HG02852 (cell line): ENCODE measurements around the gene TTC9C.
"Not testable (repeated sequence)": the region's sequence is repeated elsewhere in the genome, so short reads cannot be mapped to it uniquely, and the experiment has no call there.

ENCODE experiments used
- ATAC-seq: cut with Tn5 transposase; IDR thresholded peaks from one replicate; pipeline ENCODE4 v1.9.1; 2021; ENCODE audit warnings: mild to moderate bottlenecking, moderate library complexity; ENCODE audit not compliant: unreplicated experiment

TTC9C gene

DNA sequence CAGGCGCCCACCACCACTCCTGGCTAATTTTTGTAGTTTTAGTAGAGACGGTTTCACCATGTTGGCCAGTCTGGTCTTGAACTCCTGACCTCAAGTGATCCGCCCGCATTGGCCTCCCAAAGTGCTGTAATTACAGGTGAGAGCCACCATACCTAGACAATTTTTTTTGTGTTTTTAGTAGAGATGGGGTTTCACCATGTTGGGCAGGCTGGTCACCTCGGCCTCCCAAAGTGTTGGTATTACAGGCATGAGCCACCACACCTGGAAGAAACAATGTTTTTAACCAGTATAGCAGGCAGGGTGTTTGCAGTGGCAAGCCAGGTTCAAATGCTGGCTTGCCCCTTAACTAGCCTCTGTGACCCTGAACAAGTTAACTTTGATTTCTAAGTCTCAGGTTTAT is 21.6 kb downstream of the TTC9C start:
- ATAC-seq, result not testable (repeated sequence)

DNA sequence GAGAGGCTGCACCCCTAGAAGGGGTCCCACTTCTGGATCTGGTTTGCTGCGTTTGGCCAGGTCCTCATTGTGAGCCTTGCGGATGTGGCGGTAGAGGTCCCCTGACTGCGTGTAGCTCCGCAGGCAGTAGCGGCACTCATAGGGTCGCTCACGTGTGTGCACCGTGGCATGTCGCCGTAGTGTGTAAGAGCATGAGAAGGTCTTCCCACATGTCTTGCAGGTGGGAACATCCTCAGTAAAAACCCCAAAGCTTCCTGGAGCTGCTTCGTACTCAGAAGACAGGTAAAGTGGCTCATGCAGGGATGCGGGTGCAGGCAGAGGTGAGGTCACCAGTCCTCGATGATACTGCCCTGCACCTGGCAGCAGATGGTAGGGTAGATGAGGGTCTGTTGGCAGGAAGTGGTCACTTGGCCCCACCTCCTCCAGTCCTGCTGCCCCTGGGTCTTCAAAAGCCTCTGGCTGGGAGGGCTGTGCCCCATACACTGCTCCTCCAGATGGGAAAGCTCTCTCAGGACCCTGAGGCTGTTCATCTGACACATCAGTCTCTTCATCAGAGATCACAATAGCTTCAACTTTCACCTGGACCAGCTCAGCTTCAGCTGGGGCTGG is 24.0 kb downstream of the TTC9C start:
- no peak for ATAC-seq

DNA sequence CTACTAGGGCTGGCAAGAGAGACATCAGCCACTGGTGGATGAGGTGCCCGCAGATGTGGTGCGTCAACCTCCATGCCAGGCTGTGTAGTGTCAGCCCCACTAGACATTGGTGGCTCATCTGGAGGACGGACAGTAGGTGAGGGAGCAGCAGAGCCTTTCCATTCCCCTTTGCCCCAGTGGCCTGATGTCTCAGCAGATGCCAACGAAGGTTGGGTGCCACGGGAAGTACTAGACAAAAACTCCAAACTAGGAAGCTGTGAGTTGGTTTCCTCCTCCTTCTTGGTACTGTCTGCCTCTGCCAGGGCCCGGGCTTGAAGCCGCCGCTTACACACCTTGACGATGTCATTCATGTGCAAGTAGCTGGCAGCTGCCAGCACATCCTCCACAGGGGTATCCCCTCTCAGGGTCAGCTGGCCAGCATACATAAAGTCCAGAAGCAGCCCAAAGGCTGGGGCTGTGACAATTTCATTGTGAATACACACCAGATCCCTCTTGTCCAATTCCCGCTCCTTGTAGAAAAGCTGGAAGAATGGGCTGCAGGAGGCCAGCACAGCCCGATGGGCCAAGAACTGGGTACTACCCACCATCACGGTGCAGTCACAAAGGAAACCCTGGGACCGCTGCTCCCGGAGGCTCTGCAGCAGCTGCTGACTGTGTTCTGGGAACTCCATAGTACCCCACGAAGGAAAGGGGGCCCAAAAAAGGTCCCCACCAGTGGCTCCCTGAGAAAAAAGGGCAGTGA is 24.9 kb downstream of the TTC9C start:
- ATAC-seq, result no peak

- peak; percentile 95 for ATAC-seq
These were observed 25.7 kb downstream of the TTC9C start, which contains the start of gene ZBTB3 for GRCh38 chr11:62753736-62754603. TSS of gene ZBTB3 (minus strand) at chr11:62754160. CDS start at chr11:62753664, 496 bp downstream.

DNA sequence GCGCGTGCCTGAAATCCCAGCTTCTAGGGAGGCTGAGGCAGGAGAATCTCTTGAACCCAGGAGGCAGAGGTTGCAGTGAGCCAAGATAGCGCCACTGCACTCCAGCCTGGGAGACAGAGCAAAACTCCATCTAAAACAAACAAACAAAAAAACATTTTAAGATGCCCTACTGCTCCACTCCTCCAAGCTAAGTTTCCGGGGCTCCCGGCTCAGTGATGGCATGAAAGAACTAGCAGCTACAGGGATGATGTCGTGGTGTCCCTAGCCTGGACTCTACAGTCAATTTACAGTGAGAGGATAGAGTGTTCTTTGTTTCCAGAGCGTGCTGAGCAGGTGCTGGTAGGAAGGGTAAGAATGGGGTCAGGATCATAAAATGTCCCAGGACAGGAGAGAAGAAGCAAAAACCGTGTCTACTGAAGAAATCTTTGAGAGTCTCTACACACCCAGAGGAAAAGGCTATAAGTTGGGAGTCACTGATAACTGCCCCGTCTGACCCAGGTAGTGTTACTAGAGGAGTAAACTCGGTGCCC is 26.9 kb downstream of the TTC9C start:
- no peak for ATAC-seq

GRCh38 chr11:62757846-62758788 is 29.8 kb downstream of the TTC9C start:
- ATAC-seq, result no peak

DNA sequence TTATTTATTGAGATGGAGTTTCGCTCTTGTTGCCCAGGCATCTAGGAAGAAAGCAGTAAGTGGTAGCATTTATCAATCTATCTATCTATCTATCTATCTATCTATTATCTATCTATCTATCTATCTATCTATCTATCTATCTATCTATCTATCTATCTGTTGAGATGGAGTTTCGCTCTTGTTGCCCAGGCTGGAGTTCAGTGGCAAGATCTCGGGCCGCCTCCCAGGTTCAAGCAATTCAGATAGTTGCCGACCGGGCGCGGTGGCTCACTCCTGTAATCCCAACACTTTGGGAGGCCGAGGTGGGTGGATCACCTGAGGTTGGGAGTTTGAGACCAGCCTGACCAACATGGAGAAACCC is 32.6 kb downstream of the TTC9C start:
- not testable (repeated sequence) for ATAC-seq

GRCh38 chr11:62770778-62771143 is 42.5 kb downstream of the TTC9C start:
- no peak for ATAC-seq

DNA sequence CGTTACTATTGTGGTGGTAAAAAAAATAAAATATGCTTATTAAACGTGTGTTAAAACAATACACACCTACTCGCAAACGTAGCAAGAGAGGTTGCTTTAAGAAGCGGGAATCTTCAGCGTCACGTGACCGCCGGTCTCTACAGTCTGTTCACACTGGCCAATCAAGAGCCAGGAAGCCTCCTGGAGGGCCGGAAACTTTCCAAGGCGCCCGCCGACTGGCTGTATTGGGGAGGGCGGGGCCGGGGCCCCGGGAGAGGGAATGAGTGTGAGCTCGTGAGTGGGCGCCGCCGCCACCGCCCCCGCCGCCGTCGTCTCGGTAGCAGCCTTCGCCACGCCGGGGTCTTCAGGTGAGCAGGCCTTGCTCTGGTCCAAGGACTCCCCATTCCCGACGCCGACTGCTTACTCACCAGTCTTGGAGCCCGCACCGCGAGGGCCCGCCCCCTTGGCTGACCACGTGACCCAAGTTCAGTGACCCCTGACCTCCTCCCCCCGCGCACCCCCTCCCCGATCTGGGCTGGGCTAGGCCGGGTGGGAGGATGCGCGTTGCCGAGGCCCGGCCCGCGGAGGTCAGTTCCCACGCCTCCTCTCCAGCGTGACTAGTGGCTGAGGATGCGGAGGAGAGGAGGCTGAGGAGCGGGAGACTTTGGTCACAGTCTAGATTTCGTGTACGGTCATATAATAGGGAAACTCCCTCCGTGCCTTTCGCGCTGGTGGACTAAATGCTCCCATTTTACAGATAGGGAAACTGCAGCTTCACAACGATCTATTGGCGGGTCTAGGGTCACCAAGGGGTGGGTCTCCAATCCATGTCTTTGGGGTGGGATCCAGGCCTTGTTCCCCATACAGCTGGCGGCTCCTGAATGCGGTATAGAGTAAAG is 43.1 kb downstream of the TTC9C start, which contains the start of gene TAF6L:
TAF6L (plus strand) TSS at position 253 of the 878 bp plus-strand sequence. CDS start 4,388 bp downstream, outside the sequence.
- ATAC-seq, result peak; percentile 81

GRCh38 chr11:62774407-62774806 is 46.1 kb downstream of the TTC9C start:
- no peak for ATAC-seq

- ATAC-seq, result no peak
These were observed 47.4 kb downstream of the TTC9C start for GRCh38 chr11:62775646-62776045.

GRCh38 chr11:62777389-62777788 is 49.1 kb downstream of the TTC9C start:
- ATAC-seq, result no peak

- ATAC-seq, result no peak
These were observed 50.2 kb downstream of the TTC9C start for GRCh38 chr11:62778441-62778840.

DNA sequence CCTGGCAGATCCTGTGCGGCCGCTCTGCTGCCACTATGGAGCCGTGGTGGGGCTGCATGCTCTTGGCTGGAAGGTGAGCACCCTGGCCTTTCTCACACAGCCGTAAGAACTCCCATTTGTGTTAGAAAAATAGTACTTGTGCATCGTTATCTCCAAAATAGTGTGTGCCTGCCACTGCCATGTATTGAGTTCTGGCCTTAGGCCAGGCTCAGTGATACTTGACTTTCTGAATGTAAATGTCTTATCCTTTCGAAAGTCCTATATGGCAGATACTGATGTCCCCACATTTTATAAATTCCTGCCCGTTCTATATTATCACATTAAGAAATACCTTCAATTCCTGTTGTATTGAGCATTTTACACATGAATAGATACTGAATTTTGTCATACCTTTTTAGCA is 54.5 kb downstream of the TTC9C start:
- no peak for ATAC-seq

- peak; percentile 69 for ATAC-seq
These were observed 58.2 kb downstream of the TTC9C start for GRCh38 chr11:62786318-62787004.

GRCh38 chr11:62787005-62787759 is 58.9 kb downstream of the TTC9C start, which contains the start of gene TMEM179B:
TSS of gene TMEM179B (plus strand) at chr11:62787402. CDS start at chr11:62787432, 30 bp downstream.
- peak; percentile 69 for ATAC-seq
